Esophagus muscularis mucosa (tissue), 3 donors: Measurements from ENCODE around the gene TXK.

ENCODE experiments used
- POLR2AphosphoS5 ChIP-seq, 2 donors: sonication (generic); formaldehyde crosslinking; IDR thresholded peaks; one replicate each; pipeline ENCODE4 v1.6.1; 2017; ENCODE audit warnings: antibody characterized with exemption in 2 of 2
- TF ChIP-seq, protein P1 (sequence below), 3 experiments: fragments of 200-600 bp in 2 of 3; fragments of 450-650 bp in 1 of 3; sonication (generic) in 2 of 3; IDR thresholded peaks; one replicate each; pipeline ENCODE4 v1.5.1; 2017 to 2019; ENCODE audit warnings: antibody characterized with exemption in 3 of 3, mild to moderate bottlenecking in 2 of 3, moderate library complexity in 1 of 3

GRCh38 chr4:48112017-48112667 is 21.9 kb downstream of the TXK start:
- TF ChIP-seq, protein P1, sequence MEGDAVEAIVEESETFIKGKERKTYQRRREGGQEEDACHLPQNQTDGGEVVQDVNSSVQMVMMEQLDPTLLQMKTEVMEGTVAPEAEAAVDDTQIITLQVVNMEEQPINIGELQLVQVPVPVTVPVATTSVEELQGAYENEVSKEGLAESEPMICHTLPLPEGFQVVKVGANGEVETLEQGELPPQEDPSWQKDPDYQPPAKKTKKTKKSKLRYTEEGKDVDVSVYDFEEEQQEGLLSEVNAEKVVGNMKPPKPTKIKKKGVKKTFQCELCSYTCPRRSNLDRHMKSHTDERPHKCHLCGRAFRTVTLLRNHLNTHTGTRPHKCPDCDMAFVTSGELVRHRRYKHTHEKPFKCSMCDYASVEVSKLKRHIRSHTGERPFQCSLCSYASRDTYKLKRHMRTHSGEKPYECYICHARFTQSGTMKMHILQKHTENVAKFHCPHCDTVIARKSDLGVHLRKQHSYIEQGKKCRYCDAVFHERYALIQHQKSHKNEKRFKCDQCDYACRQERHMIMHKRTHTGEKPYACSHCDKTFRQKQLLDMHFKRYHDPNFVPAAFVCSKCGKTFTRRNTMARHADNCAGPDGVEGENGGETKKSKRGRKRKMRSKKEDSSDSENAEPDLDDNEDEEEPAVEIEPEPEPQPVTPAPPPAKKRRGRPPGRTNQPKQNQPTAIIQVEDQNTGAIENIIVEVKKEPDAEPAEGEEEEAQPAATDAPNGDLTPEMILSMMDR (IDR thresholded peaks at IDR 0.05), result no peak
- TF ChIP-seq POLR2AphosphoS5 (IDR thresholded peaks at IDR 0.05), result no peak
